ENCODE measurements around the gene MOV10. TPM values are rescaled to one million over a fixed set of nuclear protein-coding genes. Genes with fewer than 3 reads are reported as not detected.

The MOV10 gene
- polyA plus RNA-seq, 1 donor (not counting 4 experiments of a cell fraction or from before 2014, with no cell fraction given): 28.6 TPM

- no peak overlapping the region for H3K4me2 ChIP-seq (ENCODE audit: control insufficient read depth, extremely low read depth, insufficient read depth, low read depth, low read length)
- H3K36me3 ChIP-seq (ENCODE audit: control insufficient read depth in 2 of 2, extremely low read depth in 1 of 2, insufficient read depth in 2 of 2, low read length in 2 of 2): peaks cover 31 to 45% of the 10 kb centered on the region in 2 experiments
- H4K20me1 ChIP-seq (ENCODE audit: control insufficient read depth, extremely low read depth, insufficient read depth, low read length): peaks cover 15% of the 10 kb centered on the region
- FAIRE-seq (no peak), DNase-seq (ENCODE audit: low read depth, low spot score) (no peak)
- H3K27ac ChIP-seq (ENCODE audit: control insufficient read depth, insufficient read depth, low read length): no peak overlapping the region
- no peak overlapping the region for H3K4me3 ChIP-seq (ENCODE audit: control insufficient read depth in 2 of 3, extremely low read depth in 1 of 3, insufficient read depth in 2 of 3, low read depth in 1 of 3, low read length in 3 of 3)
- peaks cover 35% of the 10 kb centered on the region for H3K4me1 ChIP-seq (ENCODE audit: control insufficient read depth, extremely low read depth, insufficient read depth, low read length)
- no peak overlapping the region for H2AFZ ChIP-seq (ENCODE audit: control insufficient read depth, low read length)
- H3K9me1 ChIP-seq (ENCODE audit: control insufficient read depth, extremely low read depth, insufficient read depth, low read length): peaks cover 7% of the 10 kb centered on the region
- no peaks in the 10 kb centered on the region for H3K27me3 ChIP-seq (ENCODE audit: control insufficient read depth, extremely low read depth, insufficient read depth, low read length)
- H3K9me3 ChIP-seq (ENCODE audit: control insufficient read depth, low read depth, low read length): no peaks in the 10 kb centered on the region
- H3K79me2 ChIP-seq (ENCODE audit: control insufficient read depth, insufficient read depth, low read length): peaks cover 1% of the 10 kb centered on the region
- dilution Hi-C loops (cut with MboI; ENCODE audit: extremely low pct_ligation_motif_present, low sequenced_read_pairs): no loop called here
- TF ChIP-seq EZH2 (IDR thresholded peaks at IDR 0.05; ENCODE audit: low read length) (no peak), CTCF (optimal IDR thresholded peaks at IDR 0.05 in 1 of 3, IDR thresholded peaks at IDR 0.05 in 1 of 3, conservative IDR thresholded peaks at IDR 0.05 in 1 of 3; ENCODE audit: extremely low read depth in 1 of 3, insufficient read depth in 2 of 3, low read length in 3 of 3) (no peak)
- H3K9ac ChIP-seq (ENCODE audit: control insufficient read depth, extremely low read depth, insufficient read depth, low read length): no peak overlapping the region
Measured at GRCh38 chr1:112697781-112698201, 23.3 kb downstream of the MOV10 start.

GRCh38 chr1:112698366-112699310, 24.2 kb downstream of the MOV10 start:
- no peak overlapping the region for H3K4me2 ChIP-seq (ENCODE audit: control insufficient read depth, extremely low read depth, insufficient read depth, low read depth, low read length)
- TF ChIP-seq CTCF (optimal IDR thresholded peaks at IDR 0.05 in 1 of 3, IDR thresholded peaks at IDR 0.05 in 1 of 3, conservative IDR thresholded peaks at IDR 0.05 in 1 of 3; ENCODE audit: extremely low read depth in 1 of 3, insufficient read depth in 2 of 3, low read length in 3 of 3) (no peak), EZH2 (IDR thresholded peaks at IDR 0.05; ENCODE audit: low read length) (no peak)
- DNase-seq (ENCODE audit: low read depth, low spot score): no peak
- dilution Hi-C loops (cut with MboI; ENCODE audit: extremely low pct_ligation_motif_present, low sequenced_read_pairs): no loop called here
- H3K4me3 ChIP-seq (ENCODE audit: control insufficient read depth in 2 of 3, extremely low read depth in 1 of 3, insufficient read depth in 2 of 3, low read depth in 1 of 3, low read length in 3 of 3): no peak overlapping the region
- peaks cover 8% of the 10 kb centered on the region for H3K79me2 ChIP-seq (ENCODE audit: control insufficient read depth, insufficient read depth, low read length)
- H2AFZ ChIP-seq (ENCODE audit: control insufficient read depth, low read length): no peak overlapping the region
- peaks cover 8% of the 10 kb centered on the region for H3K9me1 ChIP-seq (ENCODE audit: control insufficient read depth, extremely low read depth, insufficient read depth, low read length)
- peaks cover 15% of the 10 kb centered on the region for H4K20me1 ChIP-seq (ENCODE audit: control insufficient read depth, extremely low read depth, insufficient read depth, low read length)
- H3K36me3 ChIP-seq (ENCODE audit: control insufficient read depth in 2 of 2, extremely low read depth in 1 of 2, insufficient read depth in 2 of 2, low read length in 2 of 2): peaks cover 34 to 51% of the 10 kb centered on the region in 2 experiments
- H3K27ac ChIP-seq (ENCODE audit: control insufficient read depth, insufficient read depth, low read length): no peak overlapping the region
- no peak for FAIRE-seq
- H3K9me3 ChIP-seq (ENCODE audit: control insufficient read depth, low read depth, low read length): no peaks in the 10 kb centered on the region
- no peak overlapping the region for H3K9ac ChIP-seq (ENCODE audit: control insufficient read depth, extremely low read depth, insufficient read depth, low read length)
- H3K27me3 ChIP-seq (ENCODE audit: control insufficient read depth, extremely low read depth, insufficient read depth, low read length): no peaks in the 10 kb centered on the region
- peaks cover 44% of the 10 kb centered on the region for H3K4me1 ChIP-seq (ENCODE audit: control insufficient read depth, extremely low read depth, insufficient read depth, low read length)
